ENCODE data around the gene CLMN. TPM values are rescaled to one million over a fixed set of nuclear protein-coding genes. Genes with fewer than 3 reads are reported as not detected.

The CLMN gene
- total RNA-seq, 4 donors from 2014 or later: 6.5 to 10.0 (median 7.9) TPM

DNA sequence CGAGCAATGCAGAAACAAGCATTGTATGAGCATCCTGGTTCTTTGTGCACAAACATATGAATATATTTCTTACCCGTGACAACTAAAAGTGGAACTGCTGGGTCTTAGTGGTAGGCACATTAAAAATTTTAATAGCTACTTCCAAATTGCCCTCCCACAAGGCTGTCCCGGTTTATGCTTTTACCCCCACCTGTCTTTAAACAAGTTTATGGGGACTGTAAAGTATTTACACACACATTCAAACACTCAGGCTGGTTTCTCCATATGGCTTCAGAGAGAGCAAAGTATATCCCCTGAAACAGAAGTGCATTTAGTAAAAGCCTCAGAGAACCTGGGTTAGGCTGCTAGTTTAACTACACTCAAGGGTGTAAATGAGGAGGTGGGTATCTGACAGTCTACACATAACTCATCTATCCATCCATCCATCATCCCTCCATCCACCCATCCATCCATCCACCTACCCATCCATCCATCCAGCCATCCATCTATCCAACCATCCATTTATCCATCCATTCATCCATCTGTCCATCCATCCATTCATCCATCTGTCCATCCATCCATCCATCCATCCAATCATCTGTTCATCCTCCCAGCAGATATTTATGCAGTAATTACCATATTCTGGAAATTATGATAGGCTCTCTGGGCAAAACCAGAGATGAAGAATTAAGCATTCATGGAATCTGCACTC is 86.7 kb downstream of the CLMN start:
- H3K27me3 ChIP-seq: no peaks in the 10 kb centered on the region
- H3K9me3 ChIP-seq: no peaks in the 10 kb centered on the region
- no peak for TF ChIP-seq POLR2AphosphoS5 (IDR thresholded peaks at IDR 0.05)
- no peak for TF ChIP-seq POLR2A (IDR thresholded peaks at IDR 0.05; ENCODE audit: low read depth)
- TF ChIP-seq, protein P1, sequence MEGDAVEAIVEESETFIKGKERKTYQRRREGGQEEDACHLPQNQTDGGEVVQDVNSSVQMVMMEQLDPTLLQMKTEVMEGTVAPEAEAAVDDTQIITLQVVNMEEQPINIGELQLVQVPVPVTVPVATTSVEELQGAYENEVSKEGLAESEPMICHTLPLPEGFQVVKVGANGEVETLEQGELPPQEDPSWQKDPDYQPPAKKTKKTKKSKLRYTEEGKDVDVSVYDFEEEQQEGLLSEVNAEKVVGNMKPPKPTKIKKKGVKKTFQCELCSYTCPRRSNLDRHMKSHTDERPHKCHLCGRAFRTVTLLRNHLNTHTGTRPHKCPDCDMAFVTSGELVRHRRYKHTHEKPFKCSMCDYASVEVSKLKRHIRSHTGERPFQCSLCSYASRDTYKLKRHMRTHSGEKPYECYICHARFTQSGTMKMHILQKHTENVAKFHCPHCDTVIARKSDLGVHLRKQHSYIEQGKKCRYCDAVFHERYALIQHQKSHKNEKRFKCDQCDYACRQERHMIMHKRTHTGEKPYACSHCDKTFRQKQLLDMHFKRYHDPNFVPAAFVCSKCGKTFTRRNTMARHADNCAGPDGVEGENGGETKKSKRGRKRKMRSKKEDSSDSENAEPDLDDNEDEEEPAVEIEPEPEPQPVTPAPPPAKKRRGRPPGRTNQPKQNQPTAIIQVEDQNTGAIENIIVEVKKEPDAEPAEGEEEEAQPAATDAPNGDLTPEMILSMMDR (IDR thresholded peaks at IDR 0.05): no peak
- no peak for TF ChIP-seq EP300 (IDR thresholded peaks at IDR 0.05)
- no peaks in the 10 kb centered on the region for H3K36me3 ChIP-seq
- intact Hi-C loops (cut with DNase I): no loop called here
- DNase-seq (ENCODE audit: extremely low spot score): no peak
- H3K27ac ChIP-seq (replicated peaks in 1 of 4): no peak overlapping the region
- peaks cover 3 to 20% (median 8%) of the 10 kb centered on the region in 4 donors for H3K4me1 ChIP-seq
- H3K4me3 ChIP-seq: no peak overlapping the region
- WGBS: 96% methylated on average over 3 of the region's 3 CpGs

DNA sequence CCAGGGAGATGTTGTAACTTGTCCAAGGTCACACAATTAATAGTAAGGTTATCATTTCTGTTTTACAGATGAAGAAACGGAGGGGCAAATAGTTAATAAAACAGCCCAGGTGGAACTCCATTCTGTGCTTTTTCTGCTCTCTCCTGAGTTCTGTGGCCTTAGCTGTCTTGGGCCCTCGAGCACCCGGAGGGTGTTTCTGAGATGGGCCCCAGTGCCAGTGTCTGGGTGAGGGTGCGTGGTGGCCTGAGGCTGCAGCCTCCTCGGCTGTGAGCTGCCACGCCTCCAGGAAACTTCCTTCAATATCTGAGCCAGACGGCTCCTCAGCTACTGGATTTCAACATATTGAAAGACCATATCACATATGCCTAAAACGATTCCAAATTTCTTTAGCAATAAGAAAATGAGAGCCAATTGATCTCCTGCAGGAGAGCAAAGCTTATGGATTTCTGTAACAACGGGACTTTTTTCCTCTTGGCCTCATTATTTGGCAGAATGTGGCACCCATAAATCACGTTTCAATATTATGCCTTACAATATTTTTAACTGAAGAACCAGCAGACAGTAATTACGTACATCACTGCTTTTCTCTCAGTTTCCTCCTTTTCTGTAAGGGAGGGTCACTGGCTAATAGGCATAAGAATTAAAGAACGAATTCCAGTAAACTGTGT is 87.6 kb downstream of the CLMN start:
- no peaks in the 10 kb centered on the region for H3K36me3 ChIP-seq
- H3K9me3 ChIP-seq: no peaks in the 10 kb centered on the region
- H3K27ac ChIP-seq (replicated peaks in 1 of 4): no peak overlapping the region
- H3K27me3 ChIP-seq: no peaks in the 10 kb centered on the region
- peaks cover 3 to 21% (median 12%) of the 10 kb centered on the region in 4 donors for H3K4me1 ChIP-seq
- TF ChIP-seq, protein P1 (IDR thresholded peaks at IDR 0.05): no peak
- TF ChIP-seq EP300 (IDR thresholded peaks at IDR 0.05) (no peak), POLR2A (IDR thresholded peaks at IDR 0.05; ENCODE audit: low read depth) (no peak)
- no peak overlapping the region for H3K4me3 ChIP-seq
- intact Hi-C loops (cut with DNase I): no loop called here
- WGBS: 70% methylated on average over 12 of the region's 12 CpGs
- DNase-seq (ENCODE audit: extremely low spot score): no peak

- TF ChIP-seq EP300 (IDR thresholded peaks at IDR 0.05) (no peak), POLR2AphosphoS5 (IDR thresholded peaks at IDR 0.05) (no peak), POLR2A (IDR thresholded peaks at IDR 0.05; ENCODE audit: low read depth) (no peak)
- TF ChIP-seq, protein P1 (IDR thresholded peaks at IDR 0.05): no peak
- intact Hi-C loops (cut with DNase I): no loop called here
- 84% methylated on average over 6 of the region's 6 CpGs for WGBS
- Histone ChIP-seq H3K27me3 (peaks cover 0 to 11% (median 0%) of the 10 kb centered on the region in 4 donors), H3K27ac (replicated peaks in 1 of 4) (no peak overlapping the region), H3K9me3 (no peaks in the 10 kb centered on the region), H3K4me1 (peaks cover 0 to 16% (median 10%) of the 10 kb centered on the region in 4 donors), H3K36me3 (no peaks in the 10 kb centered on the region), H3K4me3 (no peak overlapping the region)
- DNase-seq (ENCODE audit: extremely low spot score): no peak
These were observed 90.0 kb downstream of the CLMN start for GRCh38 chr14:95229749-95230148.

- Histone ChIP-seq H3K4me3 (no peak overlapping the region), H3K36me3 (no peaks in the 10 kb centered on the region), H3K27ac (replicated peaks in 1 of 4) (no peak overlapping the region), H3K4me1 (peaks cover 3 to 14% (median 10%) of the 10 kb centered on the region in 4 donors), H3K9me3 (no peaks in the 10 kb centered on the region), H3K27me3 (peaks cover 0 to 11% (median 0%) of the 10 kb centered on the region in 4 donors)
- WGBS: 91% methylated on average over 7 of the region's 7 CpGs
- intact Hi-C loops (cut with DNase I): no loop called here
- no peak for TF ChIP-seq POLR2A (IDR thresholded peaks at IDR 0.05; ENCODE audit: low read depth)
- TF ChIP-seq POLR2AphosphoS5 (IDR thresholded peaks at IDR 0.05): no peak
- TF ChIP-seq, protein P1 (IDR thresholded peaks at IDR 0.05): no peak
- no peak for TF ChIP-seq EP300 (IDR thresholded peaks at IDR 0.05)
- DNase-seq (ENCODE audit: extremely low spot score): no peak
These were observed 91.5 kb downstream of the CLMN start for GRCh38 chr14:95228240-95228639.

Data from esophagus muscularis mucosa (tissue), 4 donors.